Breast epithelium (tissue), 3 donors: ENCODE data around the gene FAM236D.
"Not testable (repeated sequence)": the region's sequence is repeated elsewhere in the genome, so short reads cannot be mapped to it uniquely, and the experiment has no call there.

Experiments used
- POLR2AphosphoS5 ChIP-seq, 3 donors: sonication (generic); formaldehyde crosslinking; IDR thresholded peaks; one replicate each; pipeline ENCODE4 v1.6.1; 2017; ENCODE audit warnings: antibody characterized with exemption in 3 of 3
- TF ChIP-seq, protein P1 (sequence below), 3 donors: fragments of 450-650 bp; IDR thresholded peaks; one replicate each; pipeline ENCODE4 v1.5.1; 2016 to 2017; ENCODE audit warnings: antibody characterized with exemption in 3 of 3, mild to moderate bottlenecking in 3 of 3, moderate library complexity in 3 of 3

DNA sequence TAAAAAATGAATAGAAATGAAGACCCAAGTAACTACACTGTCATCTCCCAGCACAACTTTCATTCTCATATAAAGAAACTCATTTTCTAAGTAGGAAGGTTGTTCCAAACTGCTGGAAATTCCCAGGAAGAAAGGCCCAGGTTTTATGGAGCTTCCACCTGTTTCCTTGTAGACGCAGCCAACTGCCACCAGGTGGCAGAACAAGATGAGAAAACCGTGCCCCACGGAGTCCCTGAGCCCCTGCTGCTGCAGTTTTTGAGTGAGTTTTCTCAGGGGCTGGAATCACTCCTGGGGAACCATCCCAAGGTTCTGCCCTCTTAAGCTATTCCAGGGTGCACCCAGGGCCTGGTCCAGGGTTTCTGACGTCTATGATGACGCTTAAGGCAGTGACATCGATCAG is 24.0 kb downstream of the FAM236D start:
- TF ChIP-seq, protein P1, sequence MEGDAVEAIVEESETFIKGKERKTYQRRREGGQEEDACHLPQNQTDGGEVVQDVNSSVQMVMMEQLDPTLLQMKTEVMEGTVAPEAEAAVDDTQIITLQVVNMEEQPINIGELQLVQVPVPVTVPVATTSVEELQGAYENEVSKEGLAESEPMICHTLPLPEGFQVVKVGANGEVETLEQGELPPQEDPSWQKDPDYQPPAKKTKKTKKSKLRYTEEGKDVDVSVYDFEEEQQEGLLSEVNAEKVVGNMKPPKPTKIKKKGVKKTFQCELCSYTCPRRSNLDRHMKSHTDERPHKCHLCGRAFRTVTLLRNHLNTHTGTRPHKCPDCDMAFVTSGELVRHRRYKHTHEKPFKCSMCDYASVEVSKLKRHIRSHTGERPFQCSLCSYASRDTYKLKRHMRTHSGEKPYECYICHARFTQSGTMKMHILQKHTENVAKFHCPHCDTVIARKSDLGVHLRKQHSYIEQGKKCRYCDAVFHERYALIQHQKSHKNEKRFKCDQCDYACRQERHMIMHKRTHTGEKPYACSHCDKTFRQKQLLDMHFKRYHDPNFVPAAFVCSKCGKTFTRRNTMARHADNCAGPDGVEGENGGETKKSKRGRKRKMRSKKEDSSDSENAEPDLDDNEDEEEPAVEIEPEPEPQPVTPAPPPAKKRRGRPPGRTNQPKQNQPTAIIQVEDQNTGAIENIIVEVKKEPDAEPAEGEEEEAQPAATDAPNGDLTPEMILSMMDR (IDR thresholded peaks at IDR 0.05): not testable (repeated sequence)
- TF ChIP-seq POLR2AphosphoS5 (IDR thresholded peaks at IDR 0.05): not testable (repeated sequence)
